K562 (cell line): ENCODE data around the gene LY6G6F. TPM values are rescaled to one million over a fixed set of nuclear protein-coding genes. Genes with fewer than 3 reads are reported as not detected.

Experiments
- FOXJ3 ChIP-seq: sonication (generic); formaldehyde crosslinking; IDR thresholded peaks from 2 replicates; pipeline ENCODE4 v1.4.0; 2020; ENCODE audit warnings: mild to moderate bottlenecking, missing genetic modification reagents
- PTRF ChIP-seq: fragments of 450-650 bp; IDR thresholded peaks from 2 replicates; pipeline ENCODE4 v1.6.1; 2016; ENCODE audit warnings: mild to moderate bottlenecking, missing genetic modification characterization, missing compliant biosample characterization
- SMARCB1 ChIP-seq: IDR thresholded peaks from 2 replicates; pipeline ENCODE4 v1.6.1; 2011; ENCODE audit warnings: improper control_type of control experiment, low read depth; ENCODE audit not compliant: insufficient read length
- TGIF2 ChIP-seq: sonication (generic); formaldehyde crosslinking; IDR thresholded peaks from 2 replicates; pipeline ENCODE4 v1.8.1; 2022; ENCODE audit warnings: mild to moderate bottlenecking, missing genetic modification reagents, moderate library complexity
- ZNF133 ChIP-seq: fragments of 250-450 bp; sonication (Bioruptor Pico); IDR thresholded peaks from 2 replicates; pipeline ENCODE4 v1.4.0; 2020; ENCODE audit warnings: mild to moderate bottlenecking
- ZNF324 ChIP-seq: fragments of 250-450 bp; sonication (Bioruptor Pico); IDR thresholded peaks from 2 replicates; pipeline ENCODE4 v1.4.0; 2020; ENCODE audit warnings: mild to moderate bottlenecking
- ZNF766 ChIP-seq: fragments of 200-800 bp; sonication (Bioruptor generic); conservative IDR thresholded peaks from 2 replicates; pipeline ENCODE4 v1.6.1; 2016; ENCODE audit warnings: missing genetic modification characterization, missing compliant biosample characterization
- polyA plus RNA-seq, 8 experiments: library from polyadenylated mRNA; depleted of rRNA in 4 of 8; stranded (reverse) in 5 of 8; unstranded in 3 of 8; fragments of >200 nt; fragmentation: Nextera tagmentation in 2 of 8; fragmentation: Illumina TruSeq in 1 of 8; extraction: Ambion mirVana in 2 of 8; extraction: Trizol in 1 of 8; gene quantifications; 2 replicates each; pipeline versions ENCODE4 v1.2.1 to v1.2.3, GENCODE V29; 2011 to 2014; ENCODE audit warnings: inconsistent platforms in 1 of 8, missing spikeins in 1 of 8
- total RNA-seq, 7 experiments: library from RNA; depleted of rRNA in 6 of 7; stranded (reverse); fragments of >200 nt in 6 of 7; fragmentation: Illumina TruSeq in 2 of 7; extraction: Trizol in 2 of 7; gene quantifications; 2 replicates each; pipeline versions ENCODE4 v1.2.1 to v1.2.3, GENCODE V29; 2011 to 2021; ENCODE audit warnings: low replicate concordance in 1 of 7
- TF ChIP-seq, protein P1 (sequence below): fragments of 450-650 bp; IDR thresholded peaks from 2 replicates; pipeline ENCODE4 v1.6.1; 2016; ENCODE audit warnings: mild to moderate bottlenecking
- TF ChIP-seq, protein P2 (sequence below): fragments of 250-450 bp; sonication (Bioruptor Pico); IDR thresholded peaks from 2 replicates; pipeline ENCODE4 v1.4.0; 2020; ENCODE audit warnings: mild to moderate bottlenecking
- TF ChIP-seq, protein P3 (sequence below), 2 experiments: fragments of 150-350 bp in 1 of 2; IDR thresholded peaks; 2 replicates each; pipeline ENCODE4 v1.6.1; 2012 to 2016; ENCODE audit warnings: low read depth in 2 of 2, low read length in 2 of 2, mild to moderate bottlenecking in 1 of 2, moderate library complexity in 1 of 2
- TF ChIP-seq, protein P4 (sequence below): sonication (generic); formaldehyde crosslinking; IDR thresholded peaks from 2 replicates; pipeline ENCODE4 v1.5.0; 2020; ENCODE audit warnings: missing genetic modification reagents

The LY6G6F gene
- total and polyA plus RNA-seq, 9 of the 15 experiments (the other 6 are each of a cell fraction or from before 2014, with no cell fraction given) = 0.14 to 0.50 (median 0.28) TPM; not detected in 2

DNA sequence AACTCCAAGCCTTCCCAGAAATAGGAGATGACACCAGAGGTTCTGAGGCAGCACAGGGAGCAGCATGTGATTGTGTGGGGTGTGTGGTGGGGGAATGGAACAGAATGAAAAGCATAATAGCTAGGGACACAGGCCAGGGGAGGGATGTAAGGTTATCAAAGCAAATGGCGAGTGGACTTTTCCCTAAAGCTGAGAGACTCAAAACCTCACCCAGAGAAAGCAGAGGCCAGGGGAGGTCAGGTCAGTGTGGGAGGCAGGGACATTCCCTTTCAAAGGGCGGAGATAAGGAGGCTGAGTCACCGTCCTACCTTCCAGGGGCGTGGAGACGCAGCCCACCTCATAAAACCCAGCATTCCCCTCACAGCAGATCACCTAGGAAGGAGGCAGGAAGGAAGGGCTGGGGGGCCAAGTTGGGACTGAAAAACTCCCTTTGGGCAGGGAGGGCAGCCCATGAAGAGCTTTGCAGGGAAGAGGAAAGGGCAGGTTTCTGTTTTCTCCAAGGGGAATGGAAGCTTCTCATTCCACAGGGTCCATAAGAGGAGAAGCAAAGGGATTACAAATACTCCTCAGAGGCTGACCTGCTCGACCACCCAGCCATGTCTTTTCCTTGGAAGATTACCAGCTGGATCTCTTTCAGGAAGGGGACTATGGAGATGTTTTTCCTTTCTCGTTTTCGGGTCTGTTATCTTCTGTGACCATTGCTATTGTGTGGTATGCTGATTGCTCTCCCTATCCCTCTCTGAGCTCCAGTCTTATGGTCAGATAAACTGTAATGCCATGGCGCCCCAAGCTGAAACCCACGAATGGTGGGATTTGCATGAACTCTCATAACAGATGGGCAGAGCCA, 16.2 kb upstream of the LY6G6F start (continued):
- TF ChIP-seq, protein P1, sequence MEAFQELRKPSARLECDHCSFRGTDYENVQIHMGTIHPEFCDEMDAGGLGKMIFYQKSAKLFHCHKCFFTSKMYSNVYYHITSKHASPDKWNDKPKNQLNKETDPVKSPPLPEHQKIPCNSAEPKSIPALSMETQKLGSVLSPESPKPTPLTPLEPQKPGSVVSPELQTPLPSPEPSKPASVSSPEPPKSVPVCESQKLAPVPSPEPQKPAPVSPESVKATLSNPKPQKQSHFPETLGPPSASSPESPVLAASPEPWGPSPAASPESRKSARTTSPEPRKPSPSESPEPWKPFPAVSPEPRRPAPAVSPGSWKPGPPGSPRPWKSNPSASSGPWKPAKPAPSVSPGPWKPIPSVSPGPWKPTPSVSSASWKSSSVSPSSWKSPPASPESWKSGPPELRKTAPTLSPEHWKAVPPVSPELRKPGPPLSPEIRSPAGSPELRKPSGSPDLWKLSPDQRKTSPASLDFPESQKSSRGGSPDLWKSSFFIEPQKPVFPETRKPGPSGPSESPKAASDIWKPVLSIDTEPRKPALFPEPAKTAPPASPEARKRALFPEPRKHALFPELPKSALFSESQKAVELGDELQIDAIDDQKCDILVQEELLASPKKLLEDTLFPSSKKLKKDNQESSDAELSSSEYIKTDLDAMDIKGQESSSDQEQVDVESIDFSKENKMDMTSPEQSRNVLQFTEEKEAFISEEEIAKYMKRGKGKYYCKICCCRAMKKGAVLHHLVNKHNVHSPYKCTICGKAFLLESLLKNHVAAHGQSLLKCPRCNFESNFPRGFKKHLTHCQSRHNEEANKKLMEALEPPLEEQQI = no peak
- TF ChIP-seq, protein P2, sequence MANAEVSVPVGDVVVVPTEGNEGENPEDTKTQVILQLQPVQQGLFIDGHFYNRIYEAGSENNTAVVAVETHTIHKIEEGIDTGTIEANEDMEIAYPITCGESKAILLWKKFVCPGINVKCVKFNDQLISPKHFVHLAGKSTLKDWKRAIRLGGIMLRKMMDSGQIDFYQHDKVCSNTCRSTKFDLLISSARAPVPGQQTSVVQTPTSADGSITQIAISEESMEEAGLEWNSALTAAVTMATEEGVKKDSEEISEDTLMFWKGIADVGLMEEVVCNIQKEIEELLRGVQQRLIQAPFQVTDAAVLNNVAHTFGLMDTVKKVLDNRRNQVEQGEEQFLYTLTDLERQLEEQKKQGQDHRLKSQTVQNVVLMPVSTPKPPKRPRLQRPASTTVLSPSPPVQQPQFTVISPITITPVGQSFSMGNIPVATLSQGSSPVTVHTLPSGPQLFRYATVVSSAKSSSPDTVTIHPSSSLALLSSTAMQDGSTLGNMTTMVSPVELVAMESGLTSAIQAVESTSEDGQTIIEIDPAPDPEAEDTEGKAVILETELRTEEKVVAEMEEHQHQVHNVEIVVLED (CRISPR knock-in tag) = no peak
- no peak for TF ChIP-seq ZNF133 (CRISPR knock-in tag)
- TF ChIP-seq, protein P3, sequence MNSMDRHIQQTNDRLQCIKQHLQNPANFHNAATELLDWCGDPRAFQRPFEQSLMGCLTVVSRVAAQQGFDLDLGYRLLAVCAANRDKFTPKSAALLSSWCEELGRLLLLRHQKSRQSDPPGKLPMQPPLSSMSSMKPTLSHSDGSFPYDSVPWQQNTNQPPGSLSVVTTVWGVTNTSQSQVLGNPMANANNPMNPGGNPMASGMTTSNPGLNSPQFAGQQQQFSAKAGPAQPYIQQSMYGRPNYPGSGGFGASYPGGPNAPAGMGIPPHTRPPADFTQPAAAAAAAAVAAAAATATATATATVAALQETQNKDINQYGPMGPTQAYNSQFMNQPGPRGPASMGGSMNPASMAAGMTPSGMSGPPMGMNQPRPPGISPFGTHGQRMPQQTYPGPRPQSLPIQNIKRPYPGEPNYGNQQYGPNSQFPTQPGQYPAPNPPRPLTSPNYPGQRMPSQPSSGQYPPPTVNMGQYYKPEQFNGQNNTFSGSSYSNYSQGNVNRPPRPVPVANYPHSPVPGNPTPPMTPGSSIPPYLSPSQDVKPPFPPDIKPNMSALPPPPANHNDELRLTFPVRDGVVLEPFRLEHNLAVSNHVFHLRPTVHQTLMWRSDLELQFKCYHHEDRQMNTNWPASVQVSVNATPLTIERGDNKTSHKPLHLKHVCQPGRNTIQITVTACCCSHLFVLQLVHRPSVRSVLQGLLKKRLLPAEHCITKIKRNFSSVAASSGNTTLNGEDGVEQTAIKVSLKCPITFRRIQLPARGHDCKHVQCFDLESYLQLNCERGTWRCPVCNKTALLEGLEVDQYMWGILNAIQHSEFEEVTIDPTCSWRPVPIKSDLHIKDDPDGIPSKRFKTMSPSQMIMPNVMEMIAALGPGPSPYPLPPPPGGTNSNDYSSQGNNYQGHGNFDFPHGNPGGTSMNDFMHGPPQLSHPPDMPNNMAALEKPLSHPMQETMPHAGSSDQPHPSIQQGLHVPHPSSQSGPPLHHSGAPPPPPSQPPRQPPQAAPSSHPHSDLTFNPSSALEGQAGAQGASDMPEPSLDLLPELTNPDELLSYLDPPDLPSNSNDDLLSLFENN (IDR thresholded peaks at IDR 0.05; ENCODE audit: low read depth in 2 of 2, low read length in 2 of 2) = peak in 1 of 2 experiments; percentile 1; a peak in 1 of 4 replicates
- no peak for TF ChIP-seq ZNF766 (CRISPR knock-in tag)
- TF ChIP-seq PTRF (tag) = peak; percentile 7; the same call in 1 of the 2 replicates
- no peak for TF ChIP-seq ZNF324 (CRISPR knock-in tag)
- no peak for TF ChIP-seq FOXJ3 (CRISPR knock-in tag)
- TF ChIP-seq TGIF2 (CRISPR knock-in tag) = no peak
- TF ChIP-seq, protein P4, sequence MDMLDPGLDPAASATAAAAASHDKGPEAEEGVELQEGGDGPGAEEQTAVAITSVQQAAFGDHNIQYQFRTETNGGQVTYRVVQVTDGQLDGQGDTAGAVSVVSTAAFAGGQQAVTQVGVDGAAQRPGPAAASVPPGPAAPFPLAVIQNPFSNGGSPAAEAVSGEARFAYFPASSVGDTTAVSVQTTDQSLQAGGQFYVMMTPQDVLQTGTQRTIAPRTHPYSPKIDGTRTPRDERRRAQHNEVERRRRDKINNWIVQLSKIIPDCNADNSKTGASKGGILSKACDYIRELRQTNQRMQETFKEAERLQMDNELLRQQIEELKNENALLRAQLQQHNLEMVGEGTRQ = no peak
- peak; percentile 100 for TF ChIP-seq SMARCB1
